Right cardiac atrium (tissue), 5 donors: ENCODE results near the gene PPL. TPM values are rescaled to one million over a fixed set of nuclear protein-coding genes. Genes with fewer than 3 reads are reported as not detected.
"Not testable (repeated sequence)": the region's sequence is repeated elsewhere in the genome, so short reads cannot be mapped to it uniquely, and the experiment has no call there.

Experiments used
- ATAC-seq, 2 donors: fragments of 200-7000 bp; cut with Tn5 transposase; one replicate each; pipeline versions ENCODE4 v1.8.0 to v1.9.1; 2020; ENCODE audit warnings: moderate library complexity in 2 of 2, mild to moderate bottlenecking in 1 of 2
- DNase-seq, 3 donors: peaks; one replicate each; pipeline ENCODE4 v3.0.0-alpha.2; 2020
- H3K27ac ChIP-seq: one replicate; pipeline ENCODE4 v1.5.1; 2013; ENCODE audit warnings: mild to moderate bottlenecking, low read length, control low read depth, moderate library complexity
- H3K27me3 ChIP-seq: one replicate; pipeline ENCODE4 v1.6.1; 2013; ENCODE audit not compliant: control insufficient read depth, insufficient read depth
- H3K4me1 ChIP-seq: one replicate; pipeline ENCODE4 v1.6.1; 2013; ENCODE audit warnings: low read length; ENCODE audit not compliant: control insufficient read depth, insufficient read depth
- H3K4me3 ChIP-seq: one replicate; pipeline ENCODE4 v1.5.1; 2013; ENCODE audit warnings: low read length, control low read depth
- H3K9me3 ChIP-seq: one replicate; pipeline ENCODE4 v1.6.1; 2013; ENCODE audit warnings: low read length; ENCODE audit not compliant: control insufficient read depth
- WGBS: extraction: QIAGEN DNeasy Blood & Tissue Kit; methylation state at CpG from one replicate; pipeline ENCODE4 v1.1.7; 2013; 5-methylcytosine and 5-hydroxymethylcytosine counted together
- intact Hi-C, 4 donors: fragments of 100-400 bp; cut with DNase I; formaldehyde crosslinking; loops; one replicate each; pipeline versions ENCODE4 v1.11.0 to v1.14.0; 2022 to 2023
- polyA plus RNA-seq: library from polyadenylated mRNA; stranded (reverse); fragments of 200-250 nt; gene quantifications from one replicate; pipeline ENCODE4 v1.2.3, GENCODE V29; 2013
- total RNA-seq, 4 donors: library from RNA; stranded (reverse); fragmentation: NEBNext Ultra II Directional; extraction: Animal tissue kit (Norgen Biotek cat#: 25700); gene quantifications; one replicate each; pipeline ENCODE4 v1.2.1, GENCODE V29; 2021
- donor health status: healthy with polysubstance abuse.
- donor health status: DM: no; HTN: yes; CAD: no.
- donor health status: DM: no; HTN: no; CAD: no.
- donor health status: DM: no; HTN: yes; CAD: no; lungs with severe emphysema.
- donor health status: DM: yes; HTN: yes; CAD: no.

The PPL gene
- total and polyA plus RNA-seq, 5 donors, result 3.9 to 19.1 (median 5.2) TPM

DNA sequence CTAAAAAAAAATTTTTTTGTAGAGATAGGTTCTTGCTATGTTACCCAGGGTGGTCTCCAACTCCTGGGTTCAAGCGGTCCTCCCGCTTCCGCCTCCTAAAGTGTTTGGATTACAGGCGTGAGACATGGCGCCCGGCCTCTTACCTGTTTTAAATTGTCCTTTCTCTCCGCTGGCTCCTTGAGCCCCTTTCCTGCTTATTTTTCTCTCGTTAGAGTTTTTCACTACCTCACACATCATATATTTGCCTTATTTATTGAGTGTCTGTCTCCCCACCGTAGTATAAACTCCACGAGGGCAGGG is 20.4 kb upstream of the PPL start:
- H3K4me1 ChIP-seq, result no peaks in the 10 kb centered on the region

GRCh38 chr16:4954714-4955113 is 17.8 kb upstream of the PPL start:
- H3K9me3 ChIP-seq, result no peaks in the 10 kb centered on the region
- intact Hi-C loops, result loop anchor here in 1 of 4 donors (10.0 kb wide), 2 partner anchors 150 to 260 kb away; partner anchors contain the start of genes NUDT16L1 and ROGDI
- H3K27me3 ChIP-seq, result no peaks in the 10 kb centered on the region
- 88% methylated on average over 1 of the region's 1 CpG for WGBS
- no peaks in the 10 kb centered on the region for H3K4me1 ChIP-seq
- no peak overlapping the region for H3K4me3 ChIP-seq
- DNase-seq (no peak), ATAC-seq (no peak)
- H3K27ac ChIP-seq, result no peak overlapping the region

More for the DNA sequence above, 20.4 kb upstream of the PPL start:
- no peak overlapping the region for H3K27ac ChIP-seq
- peak overlapping the region; percentile 55 for H3K4me3 ChIP-seq
- no peaks in the 10 kb centered on the region for H3K27me3 ChIP-seq
- H3K9me3 ChIP-seq, result no peaks in the 10 kb centered on the region
- WGBS, result 22% methylated on average over 10 of the region's 10 CpGs
- intact Hi-C loops, result loop anchor here in 1 of 4 donors (10.0 kb wide), 2 partner anchors 153 to 263 kb away; partner anchors contain the start of genes NUDT16L1 and ROGDI
- ATAC-seq (no peak), DNase-seq (no peak)

- WGBS, result 64% methylated on average over 3 of the region's 3 CpGs
- DNase-seq, result not testable (repeated sequence)
- intact Hi-C loops, result loop anchor here in 1 of 4 donors (10.0 kb wide), 2 partner anchors 147 to 257 kb away; partner anchors contain the start of genes NUDT16L1 and ROGDI
Measured at GRCh38 chr16:4951583-4951982, 14.6 kb upstream of the PPL start.

GRCh38 chr16:4949986-4950385 is 13.0 kb upstream of the PPL start:
- Histone ChIP-seq H3K27ac (no peak overlapping the region), H3K4me1 (peaks cover 3% of the 10 kb centered on the region), H3K4me3 (no peak overlapping the region), H3K27me3 (no peaks in the 10 kb centered on the region), H3K9me3 (no peaks in the 10 kb centered on the region)
- DNase-seq (no peak), ATAC-seq (no peak)
- 60% methylated on average over 10 of the region's 10 CpGs for WGBS
- intact Hi-C loops, result loop anchor here in 1 of 4 donors (10.0 kb wide), 2 partner anchors 145 to 255 kb away; partner anchors contain the start of genes NUDT16L1 and ROGDI

More at GRCh38 chr16:4951583-4951982, 14.6 kb upstream of the PPL start:
- not testable (repeated sequence) for H3K27ac ChIP-seq, H3K4me1 ChIP-seq, ATAC-seq, H3K4me3 ChIP-seq, H3K27me3 ChIP-seq, H3K9me3 ChIP-seq

- Histone ChIP-seq H3K27me3 (no peaks in the 10 kb centered on the region), H3K9me3 (no peaks in the 10 kb centered on the region), H3K4me3 (no peak overlapping the region), H3K27ac (no peak overlapping the region), H3K4me1 (peaks cover 5% of the 10 kb centered on the region)
- no peak for DNase-seq
- no peak for ATAC-seq
- intact Hi-C loops, result no loop called here
- WGBS, result 69% methylated on average over 16 of the region's 16 CpGs
Measured at GRCh38 chr16:4948903-4949766, 12.2 kb upstream of the PPL start.

DNA sequence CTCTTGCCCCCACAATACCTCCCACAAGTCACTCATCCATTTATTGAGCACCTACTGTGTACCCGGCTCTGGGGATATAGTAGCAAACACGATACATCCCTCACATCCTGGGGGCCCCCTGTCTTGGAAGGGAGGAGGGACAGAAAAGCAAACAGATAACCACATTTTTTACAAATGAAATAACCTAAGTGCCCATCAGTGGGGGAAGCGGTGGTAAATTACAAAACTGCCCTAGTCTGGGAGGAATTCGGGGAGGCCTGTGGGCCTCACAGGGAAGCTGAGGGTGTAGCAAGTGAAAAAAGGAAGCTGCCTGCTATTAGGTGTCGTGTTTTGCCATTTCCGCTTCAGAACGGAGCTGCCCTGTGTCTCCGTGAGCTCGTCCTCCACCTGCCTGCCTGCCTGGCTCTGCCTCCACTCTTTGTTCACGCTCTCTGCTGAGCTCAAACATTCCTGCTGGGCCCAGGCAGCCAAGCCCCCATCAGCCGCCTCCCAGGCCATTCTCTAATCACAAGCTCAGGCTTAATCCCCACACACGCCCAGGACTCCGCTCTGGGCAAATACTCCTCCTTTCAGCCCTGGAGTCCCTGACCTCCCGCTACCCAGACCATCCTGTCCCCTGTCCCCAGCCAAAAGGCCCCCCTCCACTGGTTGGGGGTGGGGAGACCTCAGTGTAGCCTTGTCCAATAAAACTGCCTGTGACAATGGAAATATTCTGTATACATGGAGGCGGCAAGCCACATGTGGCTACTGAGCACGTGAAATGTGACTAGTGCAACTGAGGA is 11.0 kb upstream of the PPL start:
- 56% methylated on average over 16 of the region's 16 CpGs for WGBS
- no peak overlapping the region for H3K27ac ChIP-seq
- ATAC-seq (no peak), DNase-seq (peak in 1 of 3 donors; percentile 13)
- no peak overlapping the region for H3K4me3 ChIP-seq
- H3K9me3 ChIP-seq, result no peaks in the 10 kb centered on the region
- intact Hi-C loops, result no loop called here
- H3K27me3 ChIP-seq, result no peaks in the 10 kb centered on the region
- H3K4me1 ChIP-seq, result peaks cover 8% of the 10 kb centered on the region

DNA sequence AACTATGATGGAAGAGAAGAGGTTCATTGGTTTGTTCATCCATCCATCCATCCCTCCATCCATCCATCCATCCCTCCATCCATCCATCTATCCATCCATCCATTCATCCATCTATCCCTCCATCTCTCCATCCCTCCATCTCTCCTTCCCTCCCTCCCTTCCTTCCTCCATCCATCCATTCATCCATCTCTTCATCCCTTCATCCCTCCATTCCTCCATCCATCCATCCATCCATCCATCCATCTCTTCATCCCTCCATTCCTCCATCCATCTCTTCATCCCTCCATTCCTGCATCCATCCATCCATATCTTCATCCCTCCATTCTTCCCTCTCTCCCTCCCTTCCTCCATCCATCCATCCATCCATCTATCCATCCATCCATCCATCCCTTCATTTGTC is 10.0 kb upstream of the PPL start:
- no peak for ATAC-seq
- intact Hi-C loops, result no loop called here
- no peak for DNase-seq
- Histone ChIP-seq H3K27me3 (no peaks in the 10 kb centered on the region), H3K4me1 (peaks cover 8% of the 10 kb centered on the region), H3K4me3 (no peak overlapping the region), H3K27ac (no peak overlapping the region), H3K9me3 (no peaks in the 10 kb centered on the region)

- WGBS, result 57% methylated on average over 11 of the region's 11 CpGs
- peak; percentile 45 to 72 (median 67) for DNase-seq
- Histone ChIP-seq H3K4me1 (peaks cover 8% of the 10 kb centered on the region), H3K4me3 (no peak overlapping the region), H3K27ac (no peak overlapping the region), H3K27me3 (no peaks in the 10 kb centered on the region), H3K9me3 (no peaks in the 10 kb centered on the region)
- peak in 1 of 2 donors; percentile 26 for ATAC-seq
- intact Hi-C loops, result no loop called here
Measured at GRCh38 chr16:4945560-4946502, 8.9 kb upstream of the PPL start.

DNA sequence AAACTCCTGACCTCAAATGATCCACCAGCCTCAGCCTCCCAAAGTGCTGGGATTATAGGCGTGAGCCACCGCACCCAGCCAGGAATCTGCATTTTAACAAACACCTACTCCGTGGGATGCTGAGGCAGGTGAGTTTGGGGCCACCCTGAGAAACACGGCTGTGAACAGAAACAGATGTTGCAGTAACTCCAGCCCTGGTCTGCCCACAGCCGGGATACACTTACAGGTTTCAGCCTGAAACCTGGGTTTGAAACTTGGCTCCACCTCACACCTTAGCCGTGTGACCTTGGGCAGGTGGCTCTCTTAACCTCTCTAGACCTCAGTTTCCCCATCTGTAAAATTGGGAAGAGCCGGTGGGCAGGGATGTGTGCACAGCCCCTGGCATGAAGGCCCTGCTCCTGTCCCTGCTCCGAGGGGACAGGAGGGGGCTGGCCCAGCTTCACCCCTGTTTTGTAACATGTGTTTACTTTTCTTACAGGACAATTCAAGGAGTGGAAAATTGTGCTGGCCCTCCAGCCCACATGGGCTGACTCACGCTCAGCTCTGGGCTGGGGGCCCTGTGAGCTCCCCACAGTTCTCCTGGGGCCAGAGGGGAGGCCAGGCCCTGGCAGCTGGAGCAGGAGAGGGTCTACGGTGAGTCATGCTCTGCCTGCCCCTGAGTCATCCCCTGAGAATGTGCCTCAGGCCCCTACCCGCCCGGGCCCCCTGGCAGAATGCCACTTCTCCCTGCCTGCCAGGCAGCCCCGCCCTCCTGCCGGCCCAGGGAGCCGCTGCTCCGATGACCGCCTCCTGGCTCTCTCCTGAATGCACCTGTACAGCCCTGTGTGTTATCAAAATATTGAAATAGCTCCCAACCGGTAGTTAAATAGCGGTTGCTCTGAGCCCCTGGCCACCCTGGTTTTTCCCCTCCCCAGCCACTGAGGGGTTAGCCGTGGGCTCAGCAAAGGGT is 7.7 kb upstream of the PPL start:
- intact Hi-C loops, result no loop called here
- ATAC-seq, result peak; percentile 93 to 94
- H3K27ac ChIP-seq, result peak overlapping the region; percentile 21
- no peaks in the 10 kb centered on the region for H3K27me3 ChIP-seq
- H3K4me3 ChIP-seq, result no peak overlapping the region
- 33% methylated on average over 20 of the region's 20 CpGs for WGBS
- H3K9me3 ChIP-seq, result no peaks in the 10 kb centered on the region
- peaks cover 8% of the 10 kb centered on the region for H3K4me1 ChIP-seq
- DNase-seq, result peak; percentile 92 to 95 (median 93)
